ENCODE results near the gene LCLAT1.

DNA sequence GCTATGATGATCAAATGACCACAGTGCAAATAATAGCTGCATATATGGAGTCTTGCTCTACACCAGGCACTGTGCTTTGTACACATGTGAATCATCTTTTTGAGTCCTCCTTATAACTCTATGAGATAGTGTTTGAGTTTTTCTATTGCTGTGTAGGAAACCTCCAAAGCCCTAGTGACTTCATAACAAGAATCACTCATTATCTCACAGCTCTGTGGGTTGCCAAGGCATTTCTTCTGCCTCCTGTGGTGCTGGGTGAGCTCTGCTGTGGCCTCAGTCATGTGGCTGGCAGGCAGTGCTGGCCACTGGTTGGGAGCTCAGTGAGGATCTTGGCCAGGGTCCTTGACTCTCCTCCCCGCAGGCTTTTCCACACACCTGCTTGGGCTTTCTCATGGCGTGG, 206.8 kb downstream of the LCLAT1 start:
- TF ChIP-seq, protein P1, sequence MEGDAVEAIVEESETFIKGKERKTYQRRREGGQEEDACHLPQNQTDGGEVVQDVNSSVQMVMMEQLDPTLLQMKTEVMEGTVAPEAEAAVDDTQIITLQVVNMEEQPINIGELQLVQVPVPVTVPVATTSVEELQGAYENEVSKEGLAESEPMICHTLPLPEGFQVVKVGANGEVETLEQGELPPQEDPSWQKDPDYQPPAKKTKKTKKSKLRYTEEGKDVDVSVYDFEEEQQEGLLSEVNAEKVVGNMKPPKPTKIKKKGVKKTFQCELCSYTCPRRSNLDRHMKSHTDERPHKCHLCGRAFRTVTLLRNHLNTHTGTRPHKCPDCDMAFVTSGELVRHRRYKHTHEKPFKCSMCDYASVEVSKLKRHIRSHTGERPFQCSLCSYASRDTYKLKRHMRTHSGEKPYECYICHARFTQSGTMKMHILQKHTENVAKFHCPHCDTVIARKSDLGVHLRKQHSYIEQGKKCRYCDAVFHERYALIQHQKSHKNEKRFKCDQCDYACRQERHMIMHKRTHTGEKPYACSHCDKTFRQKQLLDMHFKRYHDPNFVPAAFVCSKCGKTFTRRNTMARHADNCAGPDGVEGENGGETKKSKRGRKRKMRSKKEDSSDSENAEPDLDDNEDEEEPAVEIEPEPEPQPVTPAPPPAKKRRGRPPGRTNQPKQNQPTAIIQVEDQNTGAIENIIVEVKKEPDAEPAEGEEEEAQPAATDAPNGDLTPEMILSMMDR (IDR thresholded peaks at IDR 0.05) = no peak
- no peak for TF ChIP-seq EZH2 (IDR thresholded peaks at IDR 0.05)
